Activated T-helper 1 cell treated with anti-CD3 and anti-CD28 coated beads, Interleukin-2, amount 50 U/mL, for 16 hours (primary cell): ENCODE measurements around the gene GKN1.

Source experiments
- DNase-seq, 2 donors: peaks; one replicate each; pipeline ENCODE4 v3.0.0-alpha.2; 2020; ENCODE audit warnings: low read depth in 1 of 2, low spot score in 1 of 2

GKN1 gene

DNA sequence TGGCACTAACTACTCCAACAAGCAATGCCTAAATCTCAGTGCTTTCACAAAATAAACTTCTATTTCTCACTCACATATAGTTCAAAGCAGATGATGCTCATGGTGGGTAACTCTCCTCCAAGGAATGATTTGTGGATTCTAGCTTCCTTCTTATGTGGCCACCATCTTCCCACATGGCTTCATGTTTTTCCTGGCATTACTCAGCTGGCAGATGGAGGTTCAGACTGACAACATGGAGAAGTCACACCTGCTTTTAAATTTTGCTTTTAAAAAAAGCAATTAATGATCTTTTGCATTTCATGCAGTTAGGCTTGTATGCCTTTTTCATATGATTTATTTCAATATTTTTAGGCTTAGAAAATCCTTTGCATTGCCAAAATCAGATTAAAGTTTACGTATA, 15.4 kb upstream of the GKN1 start:
- DNase-seq: no peak

DNA sequence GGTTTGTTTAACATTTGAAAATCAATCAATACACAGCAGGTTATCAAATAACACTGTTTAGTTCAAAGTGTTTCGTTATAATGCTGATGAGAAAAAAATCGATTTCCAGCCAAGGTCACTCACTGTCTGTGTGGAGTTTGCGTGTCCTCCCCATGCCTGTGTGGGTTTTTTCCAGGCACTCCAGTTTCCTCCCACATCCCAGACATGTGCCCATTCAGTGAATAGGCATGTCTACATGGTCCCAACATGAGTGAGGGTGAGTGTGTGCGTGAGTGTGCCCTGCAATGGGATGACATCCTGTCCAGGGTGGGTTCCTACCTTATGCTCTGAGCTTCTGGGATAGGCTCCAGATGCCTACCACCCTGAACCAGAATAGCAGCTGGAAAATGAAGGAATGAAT, 13.1 kb upstream of the GKN1 start:
- DNase-seq: no peak

DNA sequence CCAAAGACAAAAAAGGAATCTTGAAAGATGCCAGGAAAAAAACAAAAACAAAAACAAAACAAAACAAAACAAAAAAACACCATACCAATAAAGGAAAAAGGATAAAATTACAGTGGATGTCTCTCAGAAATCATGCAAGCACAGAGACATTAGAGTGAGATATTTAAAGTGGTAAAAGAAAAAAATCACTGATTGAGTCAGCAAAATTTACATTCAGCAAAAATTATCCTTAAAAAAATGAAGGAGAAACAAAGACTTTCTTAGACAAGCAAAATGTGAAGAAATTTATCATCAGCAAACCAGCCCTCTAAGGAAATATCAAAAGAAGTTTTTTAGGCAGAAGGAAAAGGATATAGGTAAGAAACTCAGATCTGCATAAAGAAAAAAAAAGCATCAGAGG, 10.2 kb upstream of the GKN1 start:
- no peak for DNase-seq

DNA sequence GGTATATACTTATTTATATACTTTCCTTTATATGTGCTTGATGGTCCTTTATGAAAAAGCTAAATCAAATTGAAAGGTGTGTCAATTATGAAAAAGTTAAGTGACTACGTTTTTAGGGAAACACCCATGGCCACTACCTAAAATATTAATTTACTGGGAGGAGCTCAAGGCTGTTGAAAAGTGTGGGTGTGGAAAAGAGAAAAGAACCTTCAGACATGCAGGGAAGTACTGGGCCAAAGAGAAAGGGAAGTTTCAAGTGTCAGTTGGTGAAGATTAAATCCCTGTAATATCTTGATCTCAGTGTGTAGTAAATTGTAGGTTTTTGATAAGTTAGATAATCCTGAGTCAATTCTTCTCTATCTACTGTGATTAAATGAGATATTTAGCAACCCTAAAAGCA, 6.2 kb upstream of the GKN1 start:
- DNase-seq: no peak

DNA sequence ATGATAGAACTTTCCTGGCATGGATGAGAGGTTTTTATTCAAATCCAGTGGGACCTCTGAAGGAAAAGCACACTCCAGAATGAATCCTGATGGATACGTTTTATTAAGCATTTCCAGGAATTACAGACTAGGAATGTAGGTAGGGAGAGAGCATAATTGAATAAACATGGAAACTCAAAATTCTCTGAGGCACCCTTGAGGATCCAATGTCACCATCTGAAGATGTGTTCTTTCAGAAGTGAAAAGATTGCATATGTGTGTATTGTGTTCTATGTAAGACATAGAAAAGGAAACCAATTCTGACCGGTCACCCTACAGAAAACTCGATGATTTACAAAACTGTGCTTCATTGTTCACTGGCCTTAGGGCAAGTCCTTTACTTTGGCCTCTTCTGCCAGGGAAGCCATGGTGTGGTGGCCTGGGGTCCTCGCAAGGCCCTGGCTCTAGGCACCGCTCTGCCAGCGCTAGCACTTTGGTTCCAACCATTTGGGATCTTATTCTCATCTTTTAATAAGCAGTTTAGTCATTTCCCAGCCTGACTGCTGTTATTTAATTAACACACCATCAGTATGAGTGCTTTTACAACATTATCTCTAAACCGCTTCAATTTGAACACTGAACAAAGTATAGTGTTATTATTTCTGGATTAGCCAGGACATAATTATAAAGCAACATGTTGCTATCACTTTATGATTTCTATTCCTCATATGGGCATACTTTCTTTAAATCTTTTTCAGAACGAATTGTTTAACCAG, 4.5 kb upstream of the GKN1 start:
- no peak for DNase-seq

DNA sequence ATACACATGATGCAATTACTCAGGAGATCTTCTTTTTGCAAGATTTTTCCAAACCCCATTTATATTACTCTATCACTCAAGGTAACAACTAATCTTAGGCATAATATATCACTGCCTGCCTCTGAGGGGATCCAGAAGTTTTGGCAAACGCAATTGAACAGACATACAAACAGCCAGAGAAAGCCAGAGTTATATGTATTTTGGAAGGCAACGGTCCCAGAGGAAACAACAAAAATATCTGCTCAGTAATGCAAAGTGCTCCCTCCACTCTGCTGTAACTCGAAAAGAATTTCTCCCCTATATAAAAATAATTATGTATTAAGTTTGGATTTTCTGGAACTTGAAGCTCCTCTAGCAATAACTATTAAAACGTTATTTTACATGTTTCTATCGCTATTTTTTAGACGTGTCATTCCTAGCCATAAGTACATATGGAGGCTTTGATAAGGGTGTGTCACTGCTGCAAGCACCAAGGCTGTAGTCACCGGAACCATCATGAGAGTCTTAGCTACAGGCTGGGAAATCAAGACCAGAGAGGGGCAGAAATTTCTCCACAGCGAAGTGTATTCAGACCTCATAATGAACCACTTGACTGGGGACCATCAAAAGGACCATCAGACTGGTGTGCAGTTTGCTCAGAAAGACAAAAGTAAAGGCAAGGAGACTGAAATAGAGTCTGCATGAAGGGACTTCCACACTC, 3.7 kb upstream of the GKN1 start:
- no peak for DNase-seq

DNA sequence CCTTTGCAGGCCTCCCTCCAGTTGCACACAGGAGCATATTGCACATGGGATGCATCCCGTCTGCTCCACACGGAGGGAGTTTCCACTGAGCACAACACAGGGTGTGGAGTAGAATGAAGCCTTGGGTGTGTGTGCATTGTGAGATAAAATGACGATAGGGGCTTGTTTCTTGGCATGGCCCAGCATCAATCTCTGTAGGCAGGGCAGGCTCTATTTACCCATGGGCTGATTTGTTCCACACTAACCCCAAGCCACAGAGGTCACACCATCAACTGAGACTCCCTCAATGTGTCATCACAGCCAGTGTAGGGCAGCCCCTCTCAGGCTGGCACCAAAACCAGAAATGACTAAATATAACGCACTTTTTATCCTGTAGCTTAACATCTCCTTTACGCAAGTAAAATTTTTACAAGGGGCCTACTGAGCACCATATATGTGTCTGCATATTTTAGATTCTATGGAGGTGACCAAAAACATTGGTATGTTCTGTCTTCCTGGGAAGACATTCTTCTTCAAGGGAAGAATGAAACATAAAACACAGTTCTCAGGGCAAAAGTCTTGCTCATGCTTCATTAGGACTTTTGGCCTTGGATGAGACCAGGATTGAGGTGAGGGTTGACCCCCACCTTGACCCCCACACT, 2.7 kb upstream of the GKN1 start:
- no peak for DNase-seq

DNA sequence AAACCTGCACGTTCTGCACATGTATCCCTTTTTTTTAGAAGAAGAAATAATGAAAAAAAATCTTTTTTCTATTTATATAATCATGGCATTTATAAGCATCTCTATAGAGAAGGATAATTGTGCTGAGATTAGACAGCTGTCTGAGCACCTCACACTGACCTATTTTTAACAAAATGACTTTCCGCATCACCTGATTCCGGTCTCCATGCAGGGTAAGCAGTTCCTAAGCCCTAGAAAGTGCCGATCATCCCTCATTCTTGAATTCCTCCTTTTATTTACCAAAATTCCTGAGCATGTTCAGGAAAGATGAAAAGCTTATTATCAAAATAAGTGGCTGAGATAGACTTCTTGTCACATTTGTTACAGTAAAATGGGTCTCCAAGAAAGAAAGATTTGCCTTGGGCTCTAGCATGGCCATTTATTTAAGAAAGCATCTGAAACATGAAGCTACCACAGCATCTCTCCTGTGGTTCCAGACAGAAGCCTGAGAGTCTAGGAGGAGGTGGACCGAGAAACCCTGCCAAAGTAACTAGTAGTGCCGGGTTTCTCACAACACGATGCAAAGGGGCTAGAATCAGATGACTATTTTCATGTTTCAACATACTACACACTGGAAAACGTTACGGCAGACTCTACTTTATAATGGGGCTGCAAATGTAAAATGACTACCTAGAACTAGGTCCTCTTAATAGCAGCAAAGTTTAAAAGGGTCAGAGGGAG, 670 bp downstream of the GKN1 start:
- no peak for DNase-seq

DNA sequence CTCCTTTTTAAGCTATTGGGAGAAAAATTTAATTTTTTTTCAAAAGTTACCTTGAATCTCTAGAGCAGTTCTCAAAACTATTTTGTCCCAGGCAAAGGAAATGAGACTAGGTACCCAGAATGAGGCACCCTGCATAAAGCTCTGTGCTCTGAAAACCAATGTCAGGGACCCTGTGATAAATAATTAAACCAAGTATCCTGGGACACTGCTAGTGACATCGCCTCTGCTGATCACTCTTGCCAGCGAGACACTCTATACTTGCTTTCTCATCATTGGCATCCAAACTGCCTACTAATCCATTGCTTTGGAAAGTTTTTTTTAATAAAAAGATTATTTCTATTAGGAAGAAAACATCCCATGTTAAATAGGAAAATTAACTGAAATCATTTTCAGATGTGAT, 1.4 kb downstream of the GKN1 start:
- DNase-seq: no peak

DNA sequence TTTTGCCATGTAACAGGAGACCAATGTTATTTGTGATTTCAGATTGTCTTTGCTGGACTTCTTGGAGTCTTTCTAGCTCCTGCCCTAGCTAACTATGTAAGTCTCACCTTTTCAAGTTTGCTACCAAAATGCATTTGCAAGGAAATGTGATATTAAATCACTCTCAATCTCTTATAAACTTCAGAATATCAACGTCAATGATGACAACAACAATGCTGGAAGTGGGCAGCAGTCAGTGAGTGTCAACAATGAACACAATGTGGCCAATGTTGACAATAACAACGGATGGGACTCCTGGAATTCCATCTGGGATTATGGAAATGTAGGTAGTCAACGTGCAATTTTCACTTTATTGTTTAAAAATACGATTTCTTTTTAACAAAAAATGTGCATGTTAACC, 3.0 kb downstream of the GKN1 start:
- no peak for DNase-seq

DNA sequence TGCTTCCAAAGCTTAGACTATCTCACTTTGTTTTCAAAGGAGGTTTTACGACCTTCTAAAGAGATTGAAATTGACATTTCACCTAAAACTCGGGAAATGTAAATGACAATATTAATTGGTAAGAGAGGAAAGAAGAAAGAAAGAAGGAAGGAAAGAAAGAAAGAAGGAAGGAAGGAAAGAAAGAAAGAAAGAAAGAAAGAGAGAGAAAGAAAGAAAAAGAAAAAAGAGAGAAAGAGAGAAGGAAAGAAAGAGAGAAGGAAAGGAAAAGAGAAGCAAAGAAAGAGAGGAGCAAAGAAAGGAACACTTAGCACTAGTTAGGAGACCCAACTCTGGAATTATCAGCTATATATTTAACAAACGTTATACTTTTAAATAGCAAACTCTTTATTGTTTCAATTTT, 3.7 kb downstream of the GKN1 start:
- DNase-seq: no peak

DNA sequence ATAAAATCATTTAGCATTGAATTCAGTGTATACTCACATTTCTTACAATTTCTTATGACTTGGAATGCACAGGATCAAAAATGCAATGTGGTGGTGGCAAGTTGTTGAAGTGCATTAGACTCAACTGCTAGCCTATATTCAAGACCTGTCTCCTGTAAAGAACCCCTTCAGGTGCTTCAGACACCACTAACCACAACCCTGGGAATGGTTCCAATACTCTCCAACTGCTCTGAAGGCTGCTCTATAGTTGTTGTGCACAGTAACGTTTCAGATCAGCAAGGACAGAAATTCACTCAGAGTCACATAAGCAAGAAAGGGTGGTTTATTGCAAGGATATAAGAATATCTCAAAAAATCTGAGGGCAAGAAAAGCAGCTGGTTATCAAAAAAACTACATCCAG, 6.5 kb downstream of the GKN1 start:
- DNase-seq: no peak

DNA sequence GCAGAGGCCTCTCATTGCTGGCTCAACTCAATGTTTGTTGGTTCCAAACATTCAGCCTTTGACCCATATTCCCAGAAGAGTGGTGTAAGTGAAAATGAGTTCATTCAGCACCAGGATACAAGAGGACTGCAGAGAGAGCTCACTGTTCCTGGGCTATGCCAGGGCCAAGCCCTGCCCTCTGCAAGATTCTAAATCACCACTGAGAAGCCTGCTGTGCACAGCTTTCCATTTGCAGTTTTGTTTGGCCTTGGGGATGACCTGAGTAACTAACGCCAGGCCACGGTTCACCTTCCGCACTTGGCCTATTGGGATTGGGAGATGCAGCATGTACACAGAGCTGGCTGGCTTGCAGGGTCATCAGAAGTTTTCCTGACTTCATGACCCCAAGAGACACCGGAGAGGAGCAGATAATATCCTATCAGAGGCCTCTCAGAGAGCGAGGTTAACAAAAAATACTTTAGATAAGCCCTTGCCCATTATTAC, 12.6 kb downstream of the GKN1 start:
- no peak for DNase-seq

DNA sequence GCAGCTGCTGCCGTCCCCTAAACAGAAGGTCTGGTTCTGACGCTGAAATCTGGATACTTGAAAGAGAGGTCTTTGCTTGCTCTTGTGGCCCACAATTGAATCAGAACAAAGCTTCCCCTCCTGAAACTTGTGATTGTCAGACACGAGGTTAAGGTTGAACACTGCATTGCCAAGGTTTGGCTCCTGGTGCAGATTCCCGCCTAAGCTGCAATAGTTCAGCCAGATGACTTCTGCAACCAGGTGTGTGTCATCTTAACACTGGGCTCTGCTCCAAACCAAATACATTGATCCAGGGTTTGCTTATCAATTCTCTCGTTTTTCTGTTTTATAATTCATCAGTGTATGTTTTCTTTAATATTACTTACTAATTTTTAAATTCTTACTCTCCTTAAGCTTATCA, 14.6 kb downstream of the GKN1 start:
- DNase-seq: no peak

DNA sequence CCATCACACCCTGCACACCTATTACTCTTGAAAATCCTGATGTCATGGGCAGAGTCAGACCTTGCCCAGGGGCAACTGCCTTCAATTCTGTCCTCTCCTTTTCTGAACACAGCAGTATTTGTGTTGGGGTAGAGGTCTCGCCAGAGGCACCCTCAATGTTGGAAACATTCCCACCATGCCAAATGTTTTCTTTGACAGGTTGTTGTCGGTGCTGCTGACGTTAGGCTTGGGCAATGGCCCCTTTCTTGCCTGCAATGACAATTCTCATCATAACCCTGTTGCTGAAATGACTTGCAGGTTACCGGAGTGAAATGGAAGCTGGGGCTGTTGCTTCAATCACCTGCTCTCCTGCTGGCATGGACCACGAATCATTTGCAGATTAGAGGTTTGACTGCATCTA, 17.9 kb downstream of the GKN1 start:
- no peak for DNase-seq

DNA sequence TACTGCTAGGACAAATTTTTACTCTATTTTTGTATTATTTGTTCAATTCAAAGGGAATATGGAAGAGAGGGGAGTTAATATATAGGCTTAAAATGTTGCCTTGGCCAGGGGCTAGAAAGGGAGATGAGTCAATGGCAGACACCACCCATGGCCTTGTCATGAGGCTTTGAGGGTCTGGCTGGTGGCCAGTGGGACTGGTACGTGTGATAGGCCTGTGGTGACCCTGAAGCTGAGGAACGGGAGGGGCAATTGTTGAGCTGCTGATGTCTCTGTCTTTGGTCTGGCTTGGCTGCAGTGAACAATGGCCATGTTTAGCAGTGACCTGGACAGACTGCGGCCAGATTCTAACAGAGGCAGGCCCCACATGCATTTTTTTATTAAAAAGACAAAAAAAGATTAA, 18.5 kb downstream of the GKN1 start:
- DNase-seq: no peak

DNA sequence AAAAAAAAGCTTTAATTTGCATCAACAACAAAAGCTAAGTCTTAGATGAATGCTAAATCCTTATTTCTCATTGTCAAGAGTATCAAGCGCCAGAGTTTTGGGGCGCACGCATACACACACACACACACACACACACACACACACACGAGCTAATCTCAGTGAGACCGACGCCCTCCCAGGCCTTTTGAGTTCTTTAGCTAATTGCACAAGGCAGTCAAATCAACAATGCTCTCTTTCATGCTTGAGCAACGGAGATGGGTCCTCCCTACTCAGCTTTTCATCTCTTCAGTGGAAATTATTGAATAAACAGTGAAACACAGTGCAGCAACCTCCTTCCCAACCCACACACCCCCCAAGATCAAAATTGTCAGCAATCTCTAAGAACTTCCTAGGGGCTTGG, 19.2 kb downstream of the GKN1 start:
- DNase-seq: no peak

DNA sequence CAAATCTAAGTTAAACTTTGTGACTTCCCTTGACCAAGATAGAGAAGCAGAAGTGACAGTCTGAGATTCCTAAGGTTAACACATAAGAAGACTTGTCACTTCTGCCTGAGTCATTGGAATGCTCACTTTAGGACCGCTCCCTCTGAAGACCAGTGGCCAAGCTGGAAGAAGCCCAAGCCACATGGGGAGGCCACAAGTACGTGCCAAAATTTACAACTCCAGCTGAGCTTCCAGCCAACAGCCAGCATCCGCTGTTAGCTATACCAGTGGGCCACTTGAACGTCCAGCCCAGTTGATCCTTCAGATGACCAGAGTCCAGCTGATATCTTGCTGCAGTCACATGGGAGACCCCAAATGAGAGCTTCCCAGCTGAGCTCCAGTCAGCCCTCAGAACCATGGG, 20.4 kb downstream of the GKN1 start:
- no peak for DNase-seq

DNA sequence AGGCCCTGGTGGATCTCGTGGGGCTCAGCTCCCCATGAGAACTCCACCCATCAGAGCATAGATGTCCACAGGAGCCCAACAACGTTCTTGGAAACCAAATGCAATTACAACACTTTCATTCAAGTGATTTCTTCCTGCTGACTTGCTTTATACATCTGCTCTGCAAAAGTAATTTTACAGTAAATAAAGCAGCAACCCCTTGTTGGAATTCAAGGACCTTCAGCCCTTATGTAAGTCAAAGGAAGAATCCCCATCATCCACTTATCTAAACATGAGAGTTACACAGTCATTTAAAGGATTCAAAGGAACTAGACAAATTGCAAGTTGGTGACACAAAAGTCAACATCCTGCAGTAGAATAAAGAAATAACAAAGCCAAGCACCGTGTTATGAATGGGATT, 21.5 kb downstream of the GKN1 start:
- no peak for DNase-seq

DNA sequence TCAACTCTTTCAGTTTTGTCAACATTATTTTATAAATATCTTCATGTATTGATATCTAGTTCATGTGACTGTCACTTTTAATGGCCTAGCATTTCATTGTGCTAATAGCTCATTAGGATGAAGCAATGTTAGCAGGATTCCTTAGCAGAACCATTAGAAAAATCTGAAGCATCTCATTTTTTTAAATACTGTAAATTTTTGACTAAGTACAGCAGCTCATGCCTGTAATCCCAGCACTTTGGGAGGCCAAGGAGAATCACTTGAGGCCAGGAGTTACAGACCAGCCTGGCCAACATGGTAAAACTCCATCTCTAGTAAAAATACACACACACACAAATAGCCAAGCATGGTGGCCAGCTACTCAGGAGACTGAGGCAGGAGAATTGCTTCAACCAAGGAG, 23.0 kb downstream of the GKN1 start:
- DNase-seq: no peak

DNA sequence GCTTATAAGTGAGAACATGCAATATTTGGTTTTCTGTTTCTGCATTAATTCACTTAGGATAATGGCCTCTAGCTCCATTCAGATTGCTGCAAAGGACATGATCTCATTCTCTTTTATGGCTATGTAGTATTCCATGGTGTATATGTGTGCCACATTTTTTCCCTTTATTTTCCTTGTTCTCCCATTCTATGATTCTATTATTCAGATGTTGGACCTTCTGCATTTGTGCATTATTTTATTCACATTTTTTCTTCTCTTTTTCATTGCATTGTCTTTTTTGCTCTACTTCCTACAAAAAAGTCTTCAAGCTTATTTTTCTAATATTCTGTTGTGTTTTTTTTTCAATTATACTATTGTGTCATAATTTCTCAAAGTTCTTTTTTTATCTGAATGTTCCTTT, 27.4 kb downstream of the GKN1 start:
- DNase-seq: no peak

DNA sequence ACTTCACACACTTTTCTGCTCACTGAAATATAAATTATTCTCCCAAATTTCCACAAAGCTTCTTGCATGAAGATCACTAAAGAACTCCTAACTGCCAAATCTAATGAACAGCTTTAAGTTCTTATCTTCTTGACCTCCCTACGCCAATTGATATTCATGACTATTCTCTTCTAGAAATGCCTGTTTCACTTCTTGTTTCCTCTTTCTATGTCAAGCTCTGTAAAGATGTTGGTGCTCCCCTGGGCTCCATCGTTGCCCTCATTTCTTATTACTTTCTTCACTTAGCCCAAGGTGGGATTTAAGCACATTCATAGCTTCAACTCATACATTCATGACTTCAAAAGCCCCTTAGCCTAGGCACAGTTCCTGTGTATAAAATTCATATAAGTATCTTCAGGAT, 29.3 kb downstream of the GKN1 start:
- DNase-seq: no peak
